ENCODE data around the gene PCGF2.

Gene PCGF2

GRCh38 chr17:38729886-38730525 is 18.1 kb downstream of the PCGF2 start, which contains the start of gene CISD3 (continued):
- TF ChIP-seq EGR2 (tag by site-specific recombination; IDR thresholded peaks at IDR 0.05; ENCODE audit: low read depth) (peak; percentile 74; the same call in 1 of the 2 replicates), ZNF600 (tag by site-specific recombination; IDR thresholded peaks at IDR 0.05) (no peak), MEIS1 (CRISPR knock-in tag; IDR thresholded peaks at IDR 0.05; ENCODE audit: borderline replicate concordance) (peak; percentile 63; the same call in 1 of the 2 replicates), FEZF1 (tag by site-specific recombination; IDR thresholded peaks at IDR 0.05) (no peak), OSR2 (tag by site-specific recombination; IDR thresholded peaks at IDR 0.05) (no peak), ZBTB17 (tag by site-specific recombination; IDR thresholded peaks at IDR 0.05) (peak; percentile 50), MYNN (tag by site-specific recombination; IDR thresholded peaks at IDR 0.05; ENCODE audit: borderline replicate concordance) (no peak), ZNF266 (tag by site-specific recombination; IDR thresholded peaks at IDR 0.05; ENCODE audit: low read depth) (no peak), ZNF513 (tag by site-specific recombination; IDR thresholded peaks at IDR 0.05) (no peak), ZNF558 (tag by site-specific recombination; IDR thresholded peaks at IDR 0.05) (no peak), ZNF19 (tag by site-specific recombination; IDR thresholded peaks at IDR 0.05; ENCODE audit: low read depth) (no peak), ZNF639 (tag by site-specific recombination; IDR thresholded peaks at IDR 0.05) (no peak), HOXD13 (CRISPR knock-in tag; IDR thresholded peaks at IDR 0.05; ENCODE audit: borderline replicate concordance) (no peak), ZSCAN23 (tag by site-specific recombination; IDR thresholded peaks at IDR 0.05) (no peak), SCRT1 (tag by site-specific recombination; IDR thresholded peaks at IDR 0.05; ENCODE audit: borderline replicate concordance) (no peak), ZNF280D (tag by site-specific recombination; IDR thresholded peaks at IDR 0.05) (no peak), ZNF114 (tag by site-specific recombination; IDR thresholded peaks at IDR 0.05) (no peak), ZNF311 (tag by site-specific recombination; IDR thresholded peaks at IDR 0.05; ENCODE audit: borderline replicate concordance) (no peak), ZSCAN5A (tag by site-specific recombination; IDR thresholded peaks at IDR 0.05) (no peak), INSM2 (tag by site-specific recombination; IDR thresholded peaks at IDR 0.05) (no peak), ZNF529 (tag by site-specific recombination; IDR thresholded peaks at IDR 0.05; ENCODE audit: insufficient replicate concordance) (no peak), ZNF518A (tag by site-specific recombination; conservative IDR thresholded peaks at IDR 0.05; ENCODE audit: low read depth) (no peak), IKZF3 (tag by site-specific recombination; IDR thresholded peaks at IDR 0.05) (peak; percentile 41; the same call in 1 of the 2 replicates), GLI4 (tag by site-specific recombination; IDR thresholded peaks at IDR 0.05) (no peak), ZNF792 (tag by site-specific recombination; IDR thresholded peaks at IDR 0.05) (no peak), ZBTB8A (tag by site-specific recombination; IDR thresholded peaks at IDR 0.05) (peak; percentile 90)
